ENCODE results near the gene KCNQ1. TPM values are rescaled to one million over a fixed set of nuclear protein-coding genes. Genes with fewer than 3 reads are reported as not detected.

Gene KCNQ1
- total RNA-seq, 4 donors from 2014 or later = 0.89 to 2.2 (median 1.3) TPM

DNA sequence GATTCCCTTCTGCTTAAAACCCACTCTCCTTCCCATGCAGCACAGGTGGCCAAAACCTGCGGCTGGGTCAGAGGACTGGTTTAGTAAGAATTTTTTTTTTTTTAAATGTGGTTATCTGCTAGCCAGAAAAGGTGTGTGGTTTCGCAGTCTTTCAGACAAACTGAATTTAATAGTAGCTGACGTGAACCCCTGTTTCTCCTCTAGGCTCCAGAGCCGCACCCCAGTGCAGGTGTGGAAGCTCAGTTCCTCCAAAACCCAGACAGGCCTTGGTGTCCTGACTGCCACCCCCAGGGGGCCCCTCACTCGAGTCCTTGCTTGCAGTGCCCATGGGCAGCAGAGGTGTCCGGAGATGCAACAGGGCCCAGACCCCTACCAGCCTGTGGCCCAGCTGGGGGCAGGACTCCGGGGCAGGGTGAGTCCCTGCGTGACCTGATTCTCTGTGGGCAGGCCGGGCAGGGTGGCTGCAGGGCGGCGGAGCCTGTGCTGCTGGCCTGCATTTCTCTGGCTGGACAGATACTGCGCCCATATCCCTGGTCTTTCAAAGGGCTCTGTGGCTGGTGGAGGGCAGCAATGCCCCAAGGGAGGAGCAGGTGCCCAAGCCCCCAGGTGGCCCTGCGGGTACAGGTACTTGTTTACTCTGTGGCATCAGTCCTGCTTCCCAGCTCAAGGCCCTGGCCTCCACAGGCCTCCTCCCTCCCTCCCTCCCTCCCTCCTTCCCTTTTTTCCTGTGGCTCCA, 15.2 kb downstream of the KCNQ1 start:
- Histone ChIP-seq H3K9me3 (no peaks in the 10 kb centered on the region), H3K27me3 (no peaks in the 10 kb centered on the region), H3K4me1 (no peaks in the 10 kb centered on the region), H3K36me3 (no peaks in the 10 kb centered on the region), H3K4me3 (no peak overlapping the region), H3K27ac (no peak overlapping the region)
- peak in 1 of 2 donors; percentile 46 for DNase-seq (ENCODE audit: low spot score in 2 of 2)
- TF ChIP-seq, protein P1, sequence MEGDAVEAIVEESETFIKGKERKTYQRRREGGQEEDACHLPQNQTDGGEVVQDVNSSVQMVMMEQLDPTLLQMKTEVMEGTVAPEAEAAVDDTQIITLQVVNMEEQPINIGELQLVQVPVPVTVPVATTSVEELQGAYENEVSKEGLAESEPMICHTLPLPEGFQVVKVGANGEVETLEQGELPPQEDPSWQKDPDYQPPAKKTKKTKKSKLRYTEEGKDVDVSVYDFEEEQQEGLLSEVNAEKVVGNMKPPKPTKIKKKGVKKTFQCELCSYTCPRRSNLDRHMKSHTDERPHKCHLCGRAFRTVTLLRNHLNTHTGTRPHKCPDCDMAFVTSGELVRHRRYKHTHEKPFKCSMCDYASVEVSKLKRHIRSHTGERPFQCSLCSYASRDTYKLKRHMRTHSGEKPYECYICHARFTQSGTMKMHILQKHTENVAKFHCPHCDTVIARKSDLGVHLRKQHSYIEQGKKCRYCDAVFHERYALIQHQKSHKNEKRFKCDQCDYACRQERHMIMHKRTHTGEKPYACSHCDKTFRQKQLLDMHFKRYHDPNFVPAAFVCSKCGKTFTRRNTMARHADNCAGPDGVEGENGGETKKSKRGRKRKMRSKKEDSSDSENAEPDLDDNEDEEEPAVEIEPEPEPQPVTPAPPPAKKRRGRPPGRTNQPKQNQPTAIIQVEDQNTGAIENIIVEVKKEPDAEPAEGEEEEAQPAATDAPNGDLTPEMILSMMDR (IDR thresholded peaks at IDR 0.05) = no peak
- TF ChIP-seq POLR2A (IDR thresholded peaks at IDR 0.05) (no peak), EP300 (IDR thresholded peaks at IDR 0.05) (no peak), POLR2AphosphoS5 (IDR thresholded peaks at IDR 0.05) (no peak)
- 84% methylated on average over 10 of the region's 13 CpGs for WGBS

DNA sequence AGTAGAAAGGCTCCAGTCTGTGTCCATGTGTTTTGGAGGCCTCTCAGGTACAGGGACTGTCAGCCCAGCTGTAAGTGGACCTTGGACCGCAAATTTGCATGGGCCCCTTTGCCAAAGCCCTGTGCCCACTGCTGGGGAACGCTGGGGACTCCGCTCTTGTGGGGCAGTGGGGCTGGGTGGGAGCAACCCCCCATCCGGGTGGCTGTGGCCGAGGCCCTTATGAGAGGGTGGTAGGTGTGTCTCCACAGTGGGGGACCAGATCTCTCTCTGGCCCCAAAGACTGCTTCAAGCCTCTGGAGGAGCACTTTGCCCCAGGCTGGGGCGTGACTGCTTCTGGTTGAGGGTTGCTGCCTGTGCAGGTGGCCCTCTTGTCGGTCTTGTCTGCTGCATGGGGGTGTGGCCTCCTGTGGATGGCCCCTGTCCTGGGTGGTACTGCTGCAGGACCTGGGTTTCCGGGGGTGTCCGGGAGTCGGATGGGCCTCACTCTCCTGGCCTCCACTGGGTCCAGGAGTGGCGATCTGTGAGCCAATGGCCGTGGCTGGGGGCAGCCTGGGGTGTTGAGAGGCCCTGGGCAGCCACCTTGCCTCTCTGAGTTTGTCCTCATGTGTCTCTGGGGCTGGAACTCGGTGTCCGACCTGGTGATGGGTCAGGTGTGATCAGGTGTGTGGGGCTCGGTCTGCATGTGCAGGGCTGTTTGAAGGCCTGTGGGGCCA, 15.9 kb downstream of the KCNQ1 start:
- Histone ChIP-seq H3K4me1 (no peaks in the 10 kb centered on the region), H3K4me3 (no peak overlapping the region), H3K9me3 (no peaks in the 10 kb centered on the region), H3K27ac (no peak overlapping the region), H3K36me3 (no peaks in the 10 kb centered on the region), H3K27me3 (no peaks in the 10 kb centered on the region)
- no peak for TF ChIP-seq POLR2AphosphoS5 (IDR thresholded peaks at IDR 0.05)
- no peak for TF ChIP-seq POLR2A (IDR thresholded peaks at IDR 0.05)
- no peak for TF ChIP-seq EP300 (IDR thresholded peaks at IDR 0.05)
- TF ChIP-seq, protein P1 (IDR thresholded peaks at IDR 0.05) = no peak
- WGBS = 100% methylated on average over 1 of the region's 15 CpGs
- peak in 1 of 2 donors; percentile 76 for DNase-seq (ENCODE audit: low spot score in 2 of 2)

DNA sequence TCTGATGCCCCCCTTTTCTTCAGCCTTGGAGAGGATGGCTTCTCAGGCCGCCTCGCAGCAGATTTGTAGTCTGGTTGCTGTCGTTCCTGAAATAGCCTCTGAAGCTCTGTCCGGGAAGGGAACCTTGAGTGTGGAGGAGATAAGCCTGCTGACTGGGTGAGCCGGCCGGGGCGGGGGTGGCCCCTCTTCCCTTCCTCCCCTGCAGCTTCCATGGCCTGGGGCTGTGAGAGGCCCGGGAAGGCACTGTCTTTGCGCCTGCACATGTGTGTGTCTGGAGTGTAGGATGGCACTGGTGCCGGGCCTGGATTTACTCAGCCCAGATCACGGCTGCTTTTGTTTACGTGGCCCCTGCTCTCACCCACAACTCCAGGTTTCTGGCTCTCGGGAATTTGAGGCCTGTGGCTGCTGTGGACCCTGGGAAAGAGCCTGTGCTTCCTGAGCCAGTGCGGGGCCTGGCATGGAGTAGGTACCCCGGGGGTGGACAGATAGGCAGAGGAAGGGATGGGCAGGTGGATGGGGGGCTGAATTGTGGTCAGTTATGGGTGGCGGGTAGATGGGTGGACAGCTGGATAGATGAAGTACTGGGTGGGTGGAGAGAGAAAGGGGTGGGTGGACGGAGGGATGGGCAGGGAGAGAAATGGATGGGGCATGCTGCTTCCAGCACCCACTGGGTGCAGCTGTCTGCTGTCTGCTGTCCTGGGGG, 16.6 kb downstream of the KCNQ1 start:
- TF ChIP-seq, protein P1 (IDR thresholded peaks at IDR 0.05) = no peak
- TF ChIP-seq EP300 (IDR thresholded peaks at IDR 0.05) = no peak
- TF ChIP-seq POLR2AphosphoS5 (IDR thresholded peaks at IDR 0.05) = no peak
- no peak for TF ChIP-seq POLR2A (IDR thresholded peaks at IDR 0.05)
- Histone ChIP-seq H3K4me3 (no peak overlapping the region), H3K27ac (no peak overlapping the region), H3K27me3 (no peaks in the 10 kb centered on the region), H3K9me3 (no peaks in the 10 kb centered on the region), H3K4me1 (no peaks in the 10 kb centered on the region), H3K36me3 (no peaks in the 10 kb centered on the region)
- DNase-seq (ENCODE audit: low spot score in 2 of 2) = no peak
- 81% methylated on average over 7 of the region's 17 CpGs for WGBS

DNA sequence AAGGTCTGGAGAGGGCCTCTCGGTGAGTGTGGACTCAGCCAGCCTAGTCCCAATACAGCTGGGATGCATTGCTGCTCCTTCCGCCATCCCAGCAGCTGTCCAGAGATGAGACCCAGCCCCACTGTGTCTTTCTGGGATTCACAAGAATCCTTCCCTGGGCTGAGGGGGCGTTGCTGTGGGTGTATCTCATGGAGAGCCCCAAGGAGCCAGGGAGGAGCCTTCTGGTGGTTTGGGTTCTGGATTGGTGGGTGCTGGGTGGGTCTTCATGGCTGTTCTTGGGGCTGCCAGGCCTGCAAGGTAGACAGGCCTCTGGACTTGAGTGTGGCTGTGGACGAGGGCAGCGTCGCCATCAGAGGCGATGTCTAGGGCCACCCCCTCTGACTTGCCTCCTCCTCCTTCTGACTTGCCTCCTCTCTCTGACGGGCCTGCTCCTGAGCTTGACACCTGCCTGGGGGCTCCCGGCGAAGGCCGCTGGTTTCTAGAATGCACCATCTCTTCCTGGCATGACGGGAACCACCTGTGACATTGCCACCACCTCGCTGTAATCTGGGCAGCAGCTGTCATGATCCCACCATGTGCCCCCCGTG, 17.2 kb downstream of the KCNQ1 start:
- 93% methylated on average over 12 of the region's 14 CpGs for WGBS
- no peak for DNase-seq (ENCODE audit: low spot score in 2 of 2)
- H3K4me1 ChIP-seq = no peaks in the 10 kb centered on the region

More for the DNA sequence above, 17.2 kb downstream of the KCNQ1 start:
- Histone ChIP-seq H3K4me3 (no peak overlapping the region), H3K36me3 (no peaks in the 10 kb centered on the region), H3K9me3 (no peaks in the 10 kb centered on the region), H3K27ac (no peak overlapping the region), H3K27me3 (no peaks in the 10 kb centered on the region)
- TF ChIP-seq, protein P1 (IDR thresholded peaks at IDR 0.05) = no peak
- TF ChIP-seq POLR2A (IDR thresholded peaks at IDR 0.05) = no peak
- no peak for TF ChIP-seq EP300 (IDR thresholded peaks at IDR 0.05)
- no peak for TF ChIP-seq POLR2AphosphoS5 (IDR thresholded peaks at IDR 0.05)
